NCI-H526 (cell line): ENCODE results near the gene TMOD4.
"Not testable (repeated sequence)": the region's sequence is repeated elsewhere in the genome, so short reads cannot be mapped to it uniquely, and the experiment has no call there.

Experiments
- DNase-seq, 2 experiments: peaks; one replicate each; lab custom pipeline; 2025; lab: John Stamatoyannopoulos, UW

The TMOD4 gene

DNA sequence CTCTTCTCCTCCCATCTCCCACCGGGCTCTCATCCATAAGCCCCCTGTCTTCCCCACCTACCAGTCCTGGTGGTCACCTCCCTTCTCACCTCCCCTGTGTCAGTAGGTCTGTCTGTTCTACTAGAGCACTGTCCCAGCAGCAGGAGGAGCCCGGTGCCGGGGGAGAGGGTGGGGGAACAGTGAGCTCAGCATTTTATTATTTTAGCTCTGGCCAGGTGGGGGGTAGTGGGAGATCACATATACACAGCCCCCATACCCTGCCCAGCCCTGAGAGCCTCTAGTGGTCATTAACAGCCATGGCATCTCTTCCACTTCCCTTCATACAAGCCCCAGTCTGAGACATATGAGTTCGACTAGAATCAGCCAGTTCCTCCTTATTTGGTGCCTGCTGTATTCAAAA is at the start of gene TMOD4:
TSS of gene TMOD4 (minus strand) at position 119 of the 400 bp plus-strand sequence. CDS start 1,106 bp downstream, outside the sequence.
- peak; percentile 32 to 62 for DNase-seq

GRCh38 chr1:151222130-151222529 is 46.3 kb upstream of the TMOD4 start:
- DNase-seq = no peak

DNA sequence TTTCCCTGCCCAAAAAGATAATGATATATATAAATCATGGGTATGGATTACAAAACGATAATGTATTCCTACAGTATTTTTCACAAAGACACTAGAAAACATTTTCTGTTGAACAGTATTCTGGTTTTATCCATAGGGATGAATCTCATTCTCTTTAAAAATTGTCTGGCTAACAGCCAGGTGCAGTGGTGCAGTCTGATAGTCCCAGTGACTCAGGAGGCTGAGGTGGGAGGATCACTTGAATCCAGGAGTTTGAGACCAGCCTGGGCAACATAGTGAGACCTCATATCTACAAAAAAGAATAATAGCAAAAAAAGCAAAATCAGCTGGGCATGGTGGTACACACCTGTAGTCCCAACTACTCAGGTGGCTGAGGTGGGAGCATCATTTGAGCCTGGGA is 45.8 kb upstream of the TMOD4 start:
- DNase-seq = no peak

DNA sequence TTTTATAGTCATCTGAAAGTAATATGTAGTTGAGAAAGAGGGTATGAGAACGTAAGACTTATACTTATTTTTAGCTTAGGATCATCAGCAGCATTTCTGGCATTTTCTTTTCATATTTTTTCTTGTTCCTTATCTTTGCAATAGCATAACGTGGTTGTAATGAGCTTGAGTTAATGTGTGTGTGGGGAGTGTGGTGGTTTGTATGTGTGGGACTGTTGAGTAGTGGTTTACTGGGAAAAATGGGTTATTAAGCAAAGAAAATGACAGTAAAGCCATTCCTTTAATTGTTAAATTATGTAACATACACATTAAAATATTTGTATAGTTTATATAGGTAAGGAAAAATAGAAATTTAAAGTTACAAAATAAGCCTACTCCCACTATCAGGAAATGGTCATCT is 37.8 kb upstream of the TMOD4 start:
- no peak for DNase-seq

- no peak for DNase-seq
Observed at GRCh38 chr1:151211972-151212705, 36.4 kb upstream of the TMOD4 start.

- no peak for DNase-seq
Observed at GRCh38 chr1:151210830-151211229, 35.0 kb upstream of the TMOD4 start.

GRCh38 chr1:151205381-151205965 is 29.7 kb upstream of the TMOD4 start:
- not testable (repeated sequence) for DNase-seq

GRCh38 chr1:151199873-151200581 is 24.2 kb upstream of the TMOD4 start:
- DNase-seq = peak in 1 of 2 experiments; percentile 17

- DNase-seq = peak; percentile 100
Observed at GRCh38 chr1:151198254-151199127, 22.7 kb upstream of the TMOD4 start, which contains the start of gene PIP5K1A. PIP5K1A (plus strand) TSS chr1:151198552; CDS start chr1:151198997, 445 bp downstream.

DNA sequence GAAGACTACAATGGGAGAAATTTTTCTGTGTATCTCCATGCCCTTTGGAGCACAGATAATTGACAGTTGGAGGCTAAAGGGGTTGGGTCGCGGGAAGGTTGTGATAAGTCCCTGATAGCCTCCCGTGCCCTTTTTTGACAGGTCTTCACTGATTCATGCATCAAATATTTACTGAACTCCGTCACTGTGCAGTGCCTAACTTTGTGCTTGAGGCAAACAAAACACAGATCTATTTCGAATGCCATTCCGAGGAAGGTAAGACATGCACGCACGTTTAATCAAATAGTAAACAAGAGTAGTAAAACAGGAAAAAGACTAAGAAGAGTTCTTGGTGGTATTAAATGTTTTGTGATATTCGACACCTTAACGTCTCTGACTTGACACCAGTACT is 22.1 kb upstream of the TMOD4 start:
- peak in 1 of 2 experiments; percentile 69 for DNase-seq

- peak; percentile 97 to 98 for DNase-seq
Observed at GRCh38 chr1:151196292-151196800, 20.6 kb upstream of the TMOD4 start.

DNA sequence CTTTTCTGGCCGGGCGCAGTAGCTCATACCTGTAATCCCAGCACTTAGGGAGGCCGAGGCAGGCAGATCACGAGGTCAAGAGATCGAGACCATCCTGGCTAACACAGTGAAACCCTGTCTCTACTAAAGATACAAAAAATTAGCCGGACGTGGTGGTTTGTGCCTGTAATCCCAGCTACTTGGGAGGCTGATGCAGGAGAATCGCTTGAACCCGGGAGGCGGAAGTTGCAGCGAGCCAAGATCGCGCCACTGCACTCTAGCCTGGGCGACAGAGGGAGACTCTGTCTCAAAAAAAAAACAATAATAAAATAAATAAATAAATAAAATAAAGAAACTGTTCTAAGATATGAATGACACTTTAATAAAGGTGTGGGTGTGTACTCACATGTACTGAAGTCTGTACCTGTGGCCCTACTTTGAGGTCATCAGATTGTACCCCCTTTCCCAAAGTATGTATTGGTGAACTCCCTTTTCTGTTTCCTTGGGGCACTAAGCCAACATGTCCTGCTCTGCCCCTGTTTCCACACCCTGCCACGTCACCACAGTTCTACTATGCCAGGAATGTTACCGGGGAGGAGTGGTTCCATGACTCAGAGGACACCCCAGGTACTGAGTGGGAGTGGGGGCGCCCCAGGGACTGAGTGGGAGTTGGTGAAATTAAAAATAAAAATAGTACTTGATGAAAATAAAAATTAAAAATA is 19.3 kb upstream of the TMOD4 start:
- not testable (repeated sequence) for DNase-seq

DNA sequence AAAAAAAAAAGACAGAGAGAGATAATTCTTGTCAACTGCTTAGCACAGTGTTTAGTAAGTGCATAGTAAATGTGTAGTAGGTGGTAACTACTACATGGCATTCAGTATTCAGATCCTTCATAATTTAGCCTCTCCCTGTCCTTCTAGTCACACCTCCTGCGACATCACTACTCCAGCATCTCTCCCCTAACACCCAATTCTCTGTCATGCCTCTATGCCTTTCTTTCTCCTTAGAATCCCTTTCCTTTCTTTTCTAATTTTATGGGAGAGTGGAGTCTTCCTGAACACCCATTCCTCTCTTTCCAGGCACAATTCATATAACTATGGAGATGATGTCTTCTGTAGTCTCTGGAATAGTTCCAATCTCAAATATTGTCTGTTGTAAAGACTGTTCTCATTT is 18.1 kb upstream of the TMOD4 start:
- DNase-seq = no peak

- DNase-seq = no peak
Observed at GRCh38 chr1:151193304-151193703, 17.5 kb upstream of the TMOD4 start.

GRCh38 chr1:151192047-151192446 is 16.3 kb upstream of the TMOD4 start:
- no peak for DNase-seq

DNA sequence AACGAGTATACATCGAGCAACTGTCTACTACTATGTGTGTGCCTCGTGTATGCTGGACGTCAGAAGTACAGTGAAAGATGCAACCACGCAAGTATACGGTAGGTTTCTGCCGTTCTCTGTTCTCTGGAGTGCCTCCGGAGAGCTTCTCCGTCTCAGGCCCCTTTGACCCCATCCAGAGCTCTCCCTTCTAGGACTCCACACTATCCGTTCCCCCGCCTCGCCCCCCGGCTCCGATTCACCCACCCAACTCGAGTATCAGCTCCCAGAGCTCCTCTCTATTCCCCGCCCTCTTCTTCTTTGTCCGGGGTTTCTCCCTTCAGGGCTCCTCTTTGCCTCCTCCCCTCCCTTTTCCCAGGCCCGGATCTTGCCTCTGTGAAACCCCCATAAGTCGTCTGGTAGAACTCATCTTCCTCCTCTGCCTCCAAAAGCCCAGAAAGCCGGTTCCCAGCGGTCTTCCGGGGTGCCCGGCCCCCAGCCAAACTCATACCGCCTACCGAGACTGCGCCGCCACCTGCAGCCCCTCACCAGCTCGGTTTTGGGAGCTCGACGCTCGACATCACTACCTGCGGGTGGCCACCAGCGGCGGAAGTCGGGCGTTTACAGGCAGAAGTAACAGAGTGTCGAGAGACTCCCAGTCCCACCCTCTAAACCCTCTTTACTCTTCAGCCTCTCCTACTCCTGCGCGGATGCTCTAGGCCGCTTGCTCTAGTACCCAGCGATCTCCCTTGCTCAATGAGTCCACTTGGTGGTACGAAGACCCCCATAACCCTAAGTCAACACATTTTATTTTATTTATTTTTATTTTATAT is 14.1 kb upstream of the TMOD4 start, which contains the start of gene VPS72:
TSS of gene VPS72 (minus strand) at position 561 of the 809 bp plus-strand sequence. CDS start at position 485, 76 bp downstream.
- DNase-seq = peak; percentile 98 to 99

- DNase-seq = not testable (repeated sequence)
Observed at GRCh38 chr1:151188667-151189066, 12.9 kb upstream of the TMOD4 start.

GRCh38 chr1:151187205-151187604 is 11.4 kb upstream of the TMOD4 start:
- DNase-seq = no peak

- DNase-seq = no peak
Observed at GRCh38 chr1:151184211-151184610, 8.4 kb upstream of the TMOD4 start.

GRCh38 chr1:151176514-151177045 is 799 bp upstream of the TMOD4 start:
- DNase-seq = no peak
